Peyer's patch (tissue), 4 donors: ENCODE measurements around the gene P2RX2. TPM values are rescaled to one million over a fixed set of nuclear protein-coding genes. Genes with fewer than 3 reads are reported as not detected.

Source experiments
- DNase-seq, 3 donors: peaks; one replicate each; pipeline ENCODE4 v3.0.0-alpha.2; 2017 to 2019
- H3K27ac ChIP-seq, 4 donors: fragments of 200-600 bp; sonication (generic); one replicate each; pipeline ENCODE4 v1.5.1; 2016 to 2019
- H3K27me3 ChIP-seq, 2 donors: fragments of 200-600 bp; sonication (generic); one replicate each; pipeline ENCODE4 v1.5.1; 2019
- H3K36me3 ChIP-seq, 3 donors: fragments of 200-600 bp; sonication (generic); one replicate each; pipeline ENCODE4 v1.5.1; 2016 to 2019
- H3K4me1 ChIP-seq, 4 donors: fragments of 200-600 bp; sonication (generic); one replicate each; pipeline ENCODE4 v1.5.1; 2016 to 2019
- H3K4me3 ChIP-seq, 4 donors: fragments of 200-600 bp; sonication (generic); 1 replicate in 3 of 4; 2 replicates in 1 of 4; pipeline ENCODE4 v1.5.1; 2016 to 2019; ENCODE audit warnings: mild to moderate bottlenecking in 1 of 4
- H3K9me3 ChIP-seq, 4 donors: fragments of 200-600 bp; sonication (generic); one replicate each; pipeline ENCODE4 v1.5.1; 2016 to 2019; ENCODE audit warnings: mild to moderate bottlenecking in 1 of 4
- CTCF ChIP-seq, 6 experiments: fragments of 450-650 bp in 4 of 6; fragments of 200-600 bp in 2 of 6; sonication (generic) in 1 of 6; IDR thresholded peaks; one replicate each; pipeline ENCODE4 v1.5.1; 2017 to 2019; ENCODE audit warnings: antibody characterized with exemption in 6 of 6, mild to moderate bottlenecking in 3 of 6, moderate library complexity in 1 of 6
- POLR2A ChIP-seq, 2 donors: fragments of 450-650 bp; IDR thresholded peaks; one replicate each; pipeline ENCODE4 v1.5.1; 2017; ENCODE audit warnings: antibody characterized with exemption in 2 of 2, mild to moderate bottlenecking in 2 of 2, moderate library complexity in 2 of 2
- total RNA-seq, 4 donors: library from RNA; depleted of rRNA; stranded (reverse); fragments of >200 nt; gene quantifications; one replicate each; pipeline ENCODE4 v1.1.0, GENCODE V29; 2016

P2RX2 gene
- total RNA-seq, 4 donors from 2014 or later = 3.8 to 4.7 (median 4.1) TPM; not detected in 1

- no peak overlapping the region for H3K27ac ChIP-seq
- no peak for DNase-seq
- no peaks in the 10 kb centered on the region for H3K9me3 ChIP-seq
- TF ChIP-seq POLR2A (IDR thresholded peaks at IDR 0.05) = no peak
- TF ChIP-seq CTCF (IDR thresholded peaks at IDR 0.05) = no peak
- no peaks in the 10 kb centered on the region for H3K27me3 ChIP-seq
- peaks cover 0 to 41% (median 0%) of the 10 kb centered on the region in 3 donors for H3K36me3 ChIP-seq
- H3K4me3 ChIP-seq = no peak overlapping the region
- H3K4me1 ChIP-seq = no peaks in the 10 kb centered on the region
These were observed 37.1 kb upstream of the P2RX2 start for GRCh38 chr12:132581348-132582057.

GRCh38 chr12:132582058-132582420 lies 36.5 kb upstream of the P2RX2 start:
- Histone ChIP-seq H3K9me3 (no peaks in the 10 kb centered on the region), H3K36me3 (peaks cover 0 to 36% (median 0%) of the 10 kb centered on the region in 3 donors), H3K27ac (no peak overlapping the region), H3K4me3 (peak overlapping the region in 2 of 4 donors; percentile 21 to 34), H3K27me3 (no peaks in the 10 kb centered on the region), H3K4me1 (no peaks in the 10 kb centered on the region)
- no peak for DNase-seq
- TF ChIP-seq POLR2A (IDR thresholded peaks at IDR 0.05) = no peak
- TF ChIP-seq CTCF (IDR thresholded peaks at IDR 0.05) = no peak

GRCh38 chr12:132582582-132583410 lies 35.8 kb upstream of the P2RX2 start:
- DNase-seq = no peak
- Histone ChIP-seq H3K9me3 (no peaks in the 10 kb centered on the region), H3K4me1 (no peaks in the 10 kb centered on the region), H3K4me3 (peak overlapping the region; percentile 4 to 34 (median 17)), H3K27me3 (no peaks in the 10 kb centered on the region), H3K27ac (no peak overlapping the region), H3K36me3 (peaks cover 0 to 28% (median 0%) of the 10 kb centered on the region in 3 donors)
- TF ChIP-seq CTCF (IDR thresholded peaks at IDR 0.05) (no peak), POLR2A (IDR thresholded peaks at IDR 0.05) (no peak)

- Histone ChIP-seq H3K36me3 (peaks cover 0 to 24% (median 0%) of the 10 kb centered on the region in 3 donors), H3K4me1 (no peaks in the 10 kb centered on the region), H3K9me3 (no peaks in the 10 kb centered on the region), H3K4me3 (no peak overlapping the region), H3K27me3 (no peaks in the 10 kb centered on the region), H3K27ac (no peak overlapping the region)
- no peak for DNase-seq
- TF ChIP-seq POLR2A (IDR thresholded peaks at IDR 0.05) (no peak), CTCF (IDR thresholded peaks at IDR 0.05) (no peak)
These were observed 35.2 kb upstream of the P2RX2 start for GRCh38 chr12:132583411-132583710.

GRCh38 chr12:132583736-132584135 lies 34.8 kb upstream of the P2RX2 start:
- H3K4me3 ChIP-seq = no peak overlapping the region
- TF ChIP-seq POLR2A (IDR thresholded peaks at IDR 0.05) = no peak
- no peak for TF ChIP-seq CTCF (IDR thresholded peaks at IDR 0.05)
- no peaks in the 10 kb centered on the region for H3K9me3 ChIP-seq
- no peak overlapping the region for H3K27ac ChIP-seq
- H3K36me3 ChIP-seq = peaks cover 0 to 20% (median 0%) of the 10 kb centered on the region in 3 donors
- no peaks in the 10 kb centered on the region for H3K27me3 ChIP-seq
- no peaks in the 10 kb centered on the region for H3K4me1 ChIP-seq
- DNase-seq = no peak
